Fibroblast of skin of right biceps (primary cell): Measurements from ENCODE around the gene APOL2.
"Not testable (repeated sequence)": the region's sequence is repeated elsewhere in the genome, so short reads cannot be mapped to it uniquely, and the experiment has no call there.

ENCODE experiments used
- DNase-seq: peaks from one replicate; pipeline ENCODE4 v3.0.0-alpha.2; 2013

APOL2 gene, protein sequence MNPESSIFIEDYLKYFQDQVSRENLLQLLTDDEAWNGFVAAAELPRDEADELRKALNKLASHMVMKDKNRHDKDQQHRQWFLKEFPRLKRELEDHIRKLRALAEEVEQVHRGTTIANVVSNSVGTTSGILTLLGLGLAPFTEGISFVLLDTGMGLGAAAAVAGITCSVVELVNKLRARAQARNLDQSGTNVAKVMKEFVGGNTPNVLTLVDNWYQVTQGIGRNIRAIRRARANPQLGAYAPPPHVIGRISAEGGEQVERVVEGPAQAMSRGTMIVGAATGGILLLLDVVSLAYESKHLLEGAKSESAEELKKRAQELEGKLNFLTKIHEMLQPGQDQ

GRCh38 chr22:36239401-36240171 lies at the start of gene APOL2:
TSS of gene APOL2 (minus strand) at chr22:36239527. CDS start at chr22:36233162, 6,365 bp downstream.
- DNase-seq, result peak; percentile 94

DNA sequence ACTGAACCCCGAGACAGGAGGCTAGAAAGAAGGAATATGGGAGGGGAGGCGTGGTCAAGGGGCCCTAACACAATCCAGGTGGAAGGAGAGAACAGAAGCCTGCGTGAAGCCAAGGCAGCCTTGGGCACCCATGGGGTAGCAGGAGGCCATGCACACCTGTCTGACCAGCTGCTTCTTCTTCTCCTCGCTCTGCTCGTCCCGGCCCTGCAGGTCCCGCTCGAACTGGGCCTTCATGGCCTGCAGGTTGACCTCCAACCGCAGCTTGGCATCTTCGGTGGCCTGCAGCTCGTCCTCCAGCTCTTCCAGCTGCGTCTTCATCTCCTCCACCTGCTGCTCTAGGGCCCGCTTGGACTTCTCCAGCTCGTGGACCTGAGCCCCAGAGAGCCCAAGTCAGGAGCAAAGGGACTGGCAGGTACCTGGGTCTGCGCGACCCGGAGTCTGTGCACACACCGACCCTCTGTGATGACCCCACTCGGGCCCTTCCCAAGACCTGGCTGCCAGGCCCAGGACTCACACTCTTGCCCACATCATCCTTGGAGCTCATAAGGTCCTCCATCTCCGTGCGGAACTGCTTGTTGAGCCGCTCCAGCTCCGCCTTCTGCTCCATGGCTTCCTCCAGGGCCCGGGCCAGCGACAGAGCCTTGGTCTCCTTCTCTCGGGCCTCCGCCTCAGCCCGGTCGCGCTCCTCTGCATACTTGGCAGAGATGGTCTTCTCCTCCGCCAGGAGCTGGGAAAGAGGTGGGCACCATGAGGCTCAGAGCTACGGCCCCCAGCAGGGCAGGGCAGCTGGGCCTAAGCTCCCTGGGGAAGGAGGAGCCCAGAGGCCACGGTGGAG lies 49.5 kb upstream of the APOL2 start:
- no peak for DNase-seq

- no peak for DNase-seq
Observed at GRCh38 chr22:36287881-36288515, 48.7 kb upstream of the APOL2 start.

- DNase-seq, result peak; percentile 71
Observed at GRCh38 chr22:36286096-36286957, 47.0 kb upstream of the APOL2 start.

DNA sequence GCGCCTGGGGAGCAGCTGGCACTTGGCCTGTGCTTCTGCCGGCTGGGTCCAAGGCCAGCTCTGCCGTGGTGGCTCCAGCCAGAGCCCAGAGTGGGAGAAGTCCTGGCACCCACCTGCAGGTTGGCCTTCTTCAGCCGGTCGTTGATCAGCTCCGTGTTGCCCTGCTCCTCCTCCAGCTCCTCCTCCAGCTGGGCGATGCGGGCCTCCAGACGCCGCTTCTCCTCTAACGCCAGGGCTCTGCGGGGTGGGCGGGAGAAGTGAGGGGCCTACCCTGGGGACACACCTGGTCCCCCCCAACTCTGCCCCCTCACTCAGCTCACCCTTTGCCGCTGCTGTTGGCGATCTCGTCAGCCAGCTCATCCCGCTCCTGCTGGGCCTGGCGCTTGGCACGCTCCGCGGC lies 46.2 kb upstream of the APOL2 start:
- DNase-seq, result no peak

- no peak for DNase-seq
Observed at GRCh38 chr22:36285017-36285416, 45.7 kb upstream of the APOL2 start.

- DNase-seq, result no peak
Observed at GRCh38 chr22:36284171-36284571, 44.8 kb upstream of the APOL2 start.

- DNase-seq, result no peak
Observed at GRCh38 chr22:36282328-36282831, 43.1 kb upstream of the APOL2 start.

DNA sequence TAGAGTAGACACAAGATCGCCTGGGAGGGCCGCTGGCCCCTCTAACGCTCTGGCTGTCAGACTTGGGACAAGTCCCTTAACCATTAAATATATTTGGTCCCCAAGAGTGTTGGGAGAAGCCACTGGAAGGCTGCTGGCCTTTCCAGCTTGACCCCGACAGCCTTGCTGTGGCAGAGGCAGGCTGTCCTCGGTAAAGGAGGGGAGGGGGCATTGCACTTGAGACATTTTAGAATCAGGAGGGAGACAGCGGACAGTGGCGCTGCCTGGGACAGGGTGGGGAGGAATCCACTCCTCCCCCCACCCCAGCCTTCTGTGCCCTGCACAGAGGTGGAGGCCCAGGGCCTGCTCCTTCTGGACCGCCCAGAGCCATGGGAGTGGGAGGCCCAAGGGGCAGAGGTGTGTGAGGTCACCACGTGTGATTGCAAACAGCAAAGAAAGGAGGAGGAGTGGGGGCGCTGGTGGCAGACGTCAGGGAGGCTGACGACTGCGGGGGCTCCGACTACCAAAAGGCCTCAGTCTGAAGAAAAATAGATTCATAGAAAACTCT lies 42.5 kb upstream of the APOL2 start:
- DNase-seq, result no peak

DNA sequence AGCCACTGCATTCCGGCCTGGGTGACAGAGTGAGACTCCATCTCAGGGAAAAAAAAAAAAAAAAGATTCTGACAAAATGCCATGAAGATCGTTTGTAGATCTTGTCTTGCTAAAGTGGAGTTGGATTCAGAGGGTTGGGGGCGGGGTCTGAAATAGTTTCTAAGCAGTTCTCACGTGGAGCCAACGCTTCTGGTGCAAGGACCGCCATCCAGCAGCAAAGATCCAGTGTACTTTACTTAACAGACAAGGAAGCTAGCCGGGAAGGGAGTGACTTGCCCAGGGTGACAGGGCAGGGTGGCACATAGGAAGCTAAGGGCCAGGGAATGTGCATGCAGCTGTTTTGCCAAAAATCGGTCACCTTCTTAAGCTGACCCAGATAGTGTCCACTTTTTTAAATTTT lies 41.1 kb upstream of the APOL2 start:
- DNase-seq, result peak; percentile 37

GRCh38 chr22:36279219-36279666 lies 39.9 kb upstream of the APOL2 start:
- DNase-seq, result no peak

DNA sequence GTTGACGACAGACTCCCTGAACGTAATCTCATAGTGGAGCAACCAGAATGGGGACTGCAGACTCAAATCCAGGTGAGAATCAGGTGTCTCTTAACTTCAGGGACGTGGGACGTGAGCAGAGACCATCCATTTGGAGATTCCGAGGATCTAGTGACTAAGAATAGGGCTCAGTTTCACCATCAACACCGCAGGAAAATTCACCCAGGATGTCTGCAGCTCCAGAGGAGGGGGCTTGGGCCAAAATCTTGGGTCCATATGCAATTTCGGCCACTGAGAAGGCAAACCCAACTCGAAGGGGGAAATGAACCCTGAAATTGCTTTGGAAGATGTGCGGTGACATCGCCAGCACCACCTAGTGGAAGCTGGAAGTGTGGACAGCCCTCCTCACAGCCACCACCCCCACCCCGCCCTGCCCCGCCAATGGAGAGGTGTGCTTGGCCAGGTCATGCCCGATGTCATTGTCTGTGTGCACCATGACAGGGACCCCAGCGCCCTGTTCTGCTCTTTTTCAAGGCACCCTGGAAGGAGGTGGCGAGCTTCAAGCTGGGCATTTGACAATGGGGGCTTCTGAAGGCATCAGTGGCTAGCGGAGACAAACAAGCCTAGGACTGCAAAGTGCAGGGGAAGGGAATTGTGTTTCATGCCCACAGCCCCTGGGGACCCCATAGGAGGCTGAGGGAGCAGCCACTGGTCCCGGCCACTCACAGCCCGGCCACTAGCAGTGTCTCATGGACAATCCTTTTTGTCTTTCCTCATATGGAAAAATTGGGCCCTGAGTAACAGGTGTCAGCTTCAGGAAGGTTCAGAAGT lies 38.4 kb upstream of the APOL2 start:
- peak; percentile 60 for DNase-seq

GRCh38 chr22:36274531-36274930 lies 35.2 kb upstream of the APOL2 start:
- DNase-seq, result no peak

- not testable (repeated sequence) for DNase-seq
Observed at GRCh38 chr22:36271951-36272350, 32.6 kb upstream of the APOL2 start.

DNA sequence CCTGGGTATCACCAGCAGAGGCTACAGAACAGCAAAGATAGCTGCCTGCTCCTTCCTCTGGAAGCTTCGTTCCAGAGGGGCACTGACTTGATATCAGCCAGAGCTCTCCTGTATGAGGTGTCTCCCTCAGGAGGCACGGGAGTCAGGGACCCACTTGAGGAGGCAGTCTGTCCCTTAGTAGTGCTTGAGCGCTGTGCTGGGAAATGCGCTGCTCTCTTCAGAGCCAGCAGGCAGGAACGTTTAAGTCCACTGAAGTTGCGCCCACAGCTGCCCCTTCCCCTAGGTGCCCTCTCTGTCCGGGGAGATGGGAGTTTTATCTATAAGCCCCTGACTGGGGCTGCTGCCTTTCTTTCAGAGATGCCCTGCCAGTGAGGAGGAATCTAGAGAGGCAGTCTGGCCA lies 31.9 kb upstream of the APOL2 start:
- not testable (repeated sequence) for DNase-seq

DNA sequence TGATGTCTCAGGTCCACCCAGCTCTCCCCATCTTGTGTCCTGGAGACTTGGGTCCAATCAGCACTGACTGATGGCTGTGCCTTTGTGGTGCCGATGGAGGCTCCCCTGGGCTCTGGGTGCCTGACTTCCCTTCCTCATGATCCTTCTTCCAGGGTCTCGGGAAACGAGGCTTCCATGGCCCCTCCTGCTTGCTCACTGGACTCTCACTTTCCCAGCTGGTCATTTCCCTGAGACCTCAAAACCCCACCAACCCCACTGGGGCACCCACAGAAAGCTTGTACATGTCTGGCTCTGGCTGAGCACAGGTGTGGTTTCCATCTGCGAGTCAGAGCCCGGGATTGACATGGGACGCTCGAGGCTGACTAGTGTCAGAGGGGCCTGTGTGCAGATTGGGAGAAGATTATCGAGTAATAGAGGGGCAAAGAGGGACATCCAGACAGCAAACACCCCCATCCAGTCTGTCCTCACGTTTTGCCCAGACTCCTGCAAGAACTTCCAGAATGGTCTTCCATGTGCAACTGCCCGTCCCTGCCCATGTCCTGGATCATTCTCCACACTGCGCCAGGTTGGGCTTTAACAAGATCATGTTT lies 28.7 kb upstream of the APOL2 start:
- DNase-seq, result no peak

- no peak for DNase-seq
Observed at GRCh38 chr22:36267058-36267457, 27.7 kb upstream of the APOL2 start.

GRCh38 chr22:36263886-36264664 lies 24.7 kb upstream of the APOL2 start:
- not testable (repeated sequence) for DNase-seq

DNA sequence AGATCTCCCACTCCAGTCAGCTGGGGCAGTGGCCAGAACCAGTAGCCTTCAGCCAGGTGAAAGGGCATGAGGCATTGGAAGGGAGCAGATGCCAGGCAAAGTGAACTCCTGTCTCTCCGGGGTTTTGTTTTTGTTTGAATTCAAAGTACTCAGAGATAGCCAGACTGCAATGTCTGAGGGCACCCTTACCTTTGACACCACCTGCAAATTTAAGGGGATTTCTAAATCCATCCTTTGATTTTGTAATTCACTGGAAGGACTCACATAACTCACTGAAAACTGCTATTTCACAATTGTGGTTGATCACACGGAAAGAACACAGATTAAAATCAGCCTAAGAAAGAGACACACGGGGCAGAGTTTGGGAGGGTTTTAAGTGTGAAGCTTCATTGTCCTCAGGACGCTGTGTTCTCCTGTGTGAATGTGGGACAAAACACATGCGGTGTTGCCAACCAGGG lies 23.9 kb upstream of the APOL2 start:
- not testable (repeated sequence) for DNase-seq
